ENCODE results near the gene NKX2-8.

DNA sequence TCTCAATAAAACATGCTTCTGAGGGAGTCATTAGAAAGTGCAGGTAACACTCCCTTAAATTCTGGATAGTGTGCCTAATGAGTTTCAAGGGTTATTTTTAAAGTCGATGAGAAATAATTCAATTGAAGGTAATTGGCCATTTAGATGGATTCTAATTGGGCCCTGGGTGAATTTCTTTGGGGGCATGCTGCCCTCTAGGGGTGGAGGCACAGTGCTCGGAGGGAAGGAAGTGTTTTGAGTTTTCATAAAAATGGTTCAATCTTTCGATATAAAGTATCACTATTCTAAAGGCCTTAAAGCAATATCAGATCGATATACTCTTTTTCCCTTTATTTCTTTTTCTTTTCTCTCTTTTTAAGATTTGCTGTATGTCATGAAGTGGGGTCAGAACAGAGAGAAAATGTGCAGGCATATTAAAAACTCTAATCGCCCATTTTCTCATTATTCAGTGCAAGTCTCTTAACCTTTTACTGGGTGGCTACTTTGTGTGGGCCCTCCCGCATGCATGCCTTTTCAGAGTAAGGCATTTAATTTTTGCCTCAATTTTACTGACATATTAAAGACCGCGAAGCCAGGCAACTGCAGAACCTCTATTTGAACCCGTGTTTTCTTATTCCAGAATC lies 25.5 kb downstream of the NKX2-8 start:
- TF ChIP-seq POLR2AphosphoS5 (IDR thresholded peaks at IDR 0.05; ENCODE audit: low read depth) (no peak), EZH2phosphoT487 (IDR thresholded peaks at IDR 0.05; ENCODE audit: unreplicated experiment) (no peak)
- TF ChIP-seq, protein P1, sequence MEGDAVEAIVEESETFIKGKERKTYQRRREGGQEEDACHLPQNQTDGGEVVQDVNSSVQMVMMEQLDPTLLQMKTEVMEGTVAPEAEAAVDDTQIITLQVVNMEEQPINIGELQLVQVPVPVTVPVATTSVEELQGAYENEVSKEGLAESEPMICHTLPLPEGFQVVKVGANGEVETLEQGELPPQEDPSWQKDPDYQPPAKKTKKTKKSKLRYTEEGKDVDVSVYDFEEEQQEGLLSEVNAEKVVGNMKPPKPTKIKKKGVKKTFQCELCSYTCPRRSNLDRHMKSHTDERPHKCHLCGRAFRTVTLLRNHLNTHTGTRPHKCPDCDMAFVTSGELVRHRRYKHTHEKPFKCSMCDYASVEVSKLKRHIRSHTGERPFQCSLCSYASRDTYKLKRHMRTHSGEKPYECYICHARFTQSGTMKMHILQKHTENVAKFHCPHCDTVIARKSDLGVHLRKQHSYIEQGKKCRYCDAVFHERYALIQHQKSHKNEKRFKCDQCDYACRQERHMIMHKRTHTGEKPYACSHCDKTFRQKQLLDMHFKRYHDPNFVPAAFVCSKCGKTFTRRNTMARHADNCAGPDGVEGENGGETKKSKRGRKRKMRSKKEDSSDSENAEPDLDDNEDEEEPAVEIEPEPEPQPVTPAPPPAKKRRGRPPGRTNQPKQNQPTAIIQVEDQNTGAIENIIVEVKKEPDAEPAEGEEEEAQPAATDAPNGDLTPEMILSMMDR (conservative IDR thresholded peaks at IDR 0.05; ENCODE audit: low read depth in 2 of 2): peak; percentile 77 to 98
